ENCODE measurements around the gene CALM3.
A peak's percentile ranks its signal among the peaks of the same experiment; 100 is the strongest.
"Not testable (repeated sequence)": the region's sequence is repeated elsewhere in the genome, so short reads cannot be mapped to it uniquely, and the experiment has no call there.

CALM3 gene

GRCh38 chr19:46616631-46617322 lies 15.6 kb downstream of the CALM3 start:
- DNase-seq: peak; percentile 45

DNA sequence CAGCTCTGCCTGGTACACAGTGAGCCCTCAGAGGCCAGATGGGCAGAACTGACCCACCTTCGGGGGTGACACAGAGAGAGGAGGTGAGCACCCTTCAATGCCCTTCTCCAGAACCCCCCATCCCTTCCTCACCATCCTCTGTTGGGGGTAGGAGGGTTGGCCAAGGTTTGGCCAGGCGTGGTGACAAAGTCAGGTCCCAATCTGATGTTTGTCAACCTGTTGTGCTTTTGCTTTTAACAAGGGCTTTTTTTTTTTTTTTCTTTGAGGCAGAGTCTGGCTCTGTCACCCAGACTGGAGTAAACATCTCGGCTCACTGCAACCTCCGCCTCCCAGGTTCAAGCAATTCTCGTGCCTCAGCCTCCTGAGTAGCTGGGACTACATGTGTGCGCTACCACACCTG lies 16.5 kb downstream of the CALM3 start:
- no peak for DNase-seq

DNA sequence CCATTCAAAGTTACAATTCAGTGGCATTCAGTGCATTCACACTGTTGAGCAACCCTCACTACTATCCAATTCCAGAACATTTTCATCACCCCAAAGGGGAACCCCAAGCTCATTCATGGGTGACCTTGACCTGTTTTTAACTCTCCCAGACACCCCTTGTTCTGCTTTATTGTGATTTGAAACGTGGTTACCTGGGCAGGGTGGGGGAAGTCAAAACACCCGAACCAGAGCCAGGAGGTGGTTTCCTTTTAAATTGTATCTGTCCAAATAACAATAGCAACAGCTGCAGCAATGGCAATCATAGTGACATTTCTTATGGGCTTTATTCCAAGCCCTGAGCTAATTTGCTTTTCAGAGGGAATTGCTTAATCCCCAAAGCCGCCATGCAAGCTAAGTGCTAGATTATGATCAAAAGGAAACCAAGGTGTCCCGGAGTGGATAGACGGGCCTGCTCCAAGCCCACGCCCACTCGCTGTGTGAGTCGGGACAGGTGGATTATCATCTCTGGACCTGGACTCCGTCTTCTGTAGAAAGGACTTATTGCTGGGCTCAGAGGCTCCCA lies 17.6 kb downstream of the CALM3 start:
- peak; percentile 1 for DNase-seq

DNA sequence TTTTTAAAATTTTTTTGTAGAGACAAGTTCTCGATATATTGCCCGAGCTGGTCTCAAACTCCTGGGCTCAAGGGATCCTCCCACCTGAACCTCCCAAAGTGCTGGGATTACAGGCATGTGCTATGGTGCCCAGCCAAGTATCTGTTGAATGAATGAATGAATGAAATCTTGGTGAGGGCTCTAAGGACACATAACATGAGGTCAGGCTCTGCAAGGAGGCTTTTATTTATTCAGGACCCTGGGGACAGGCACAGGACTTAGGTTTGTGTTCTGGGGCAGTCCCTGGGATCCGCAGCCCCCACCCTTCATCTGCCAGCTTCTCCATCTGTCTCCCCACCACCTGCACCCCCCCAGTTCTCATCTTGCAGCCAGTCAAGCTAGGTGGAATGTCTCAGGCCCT lies 19.1 kb downstream of the CALM3 start:
- DNase-seq: no peak

- no peak for DNase-seq
Observed at GRCh38 chr19:46620716-46621115, 19.6 kb downstream of the CALM3 start.

GRCh38 chr19:46621191-46622117 lies 20.3 kb downstream of the CALM3 start:
- no peak for DNase-seq

DNA sequence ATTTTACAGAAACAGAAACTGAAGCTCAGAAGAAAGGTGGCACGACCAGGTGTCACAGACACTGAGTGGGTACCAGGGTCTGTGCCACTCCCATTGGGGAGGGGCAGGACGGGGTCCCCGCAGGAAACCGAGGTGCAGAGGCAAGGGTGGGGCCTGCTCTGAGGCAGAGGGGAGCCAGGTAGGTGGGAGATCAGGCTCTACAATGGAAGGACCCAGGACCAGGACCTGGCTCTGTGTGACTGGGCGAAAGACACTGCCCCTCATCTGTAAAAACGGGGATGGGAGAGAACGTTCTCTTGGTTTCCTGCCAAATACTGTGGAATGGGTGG lies 21.0 kb downstream of the CALM3 start:
- no peak for DNase-seq

DNA sequence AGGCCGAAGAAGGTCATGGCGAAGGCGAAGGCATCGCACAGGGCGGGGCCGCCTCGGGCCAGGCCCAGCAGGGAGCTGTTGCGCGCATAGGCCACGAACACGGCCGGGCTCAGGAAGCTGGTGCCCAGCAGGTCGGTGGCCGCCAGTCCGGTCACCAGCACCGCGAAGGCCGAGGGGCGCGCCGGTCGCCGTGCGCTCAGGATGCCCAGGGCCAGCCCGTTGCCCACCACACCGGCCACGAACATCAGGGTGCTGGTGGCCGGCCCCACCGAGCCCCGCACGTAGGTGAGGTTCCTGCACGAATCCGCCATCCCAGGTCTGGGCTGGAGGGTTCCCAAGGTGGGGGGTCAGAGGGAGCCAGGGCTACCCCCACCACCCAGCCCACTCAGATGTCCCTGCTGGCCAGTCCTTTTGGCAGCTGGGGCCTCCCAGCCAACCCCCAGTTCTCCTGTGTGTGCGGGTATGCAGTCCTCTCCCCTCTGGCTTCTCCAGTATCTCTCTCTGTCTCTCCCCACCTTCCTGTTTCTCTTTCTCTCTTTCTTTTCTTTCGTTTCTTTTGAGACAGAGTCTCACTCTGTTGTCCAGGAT lies 22.9 kb downstream of the CALM3 start:
- DNase-seq: no peak

DNA sequence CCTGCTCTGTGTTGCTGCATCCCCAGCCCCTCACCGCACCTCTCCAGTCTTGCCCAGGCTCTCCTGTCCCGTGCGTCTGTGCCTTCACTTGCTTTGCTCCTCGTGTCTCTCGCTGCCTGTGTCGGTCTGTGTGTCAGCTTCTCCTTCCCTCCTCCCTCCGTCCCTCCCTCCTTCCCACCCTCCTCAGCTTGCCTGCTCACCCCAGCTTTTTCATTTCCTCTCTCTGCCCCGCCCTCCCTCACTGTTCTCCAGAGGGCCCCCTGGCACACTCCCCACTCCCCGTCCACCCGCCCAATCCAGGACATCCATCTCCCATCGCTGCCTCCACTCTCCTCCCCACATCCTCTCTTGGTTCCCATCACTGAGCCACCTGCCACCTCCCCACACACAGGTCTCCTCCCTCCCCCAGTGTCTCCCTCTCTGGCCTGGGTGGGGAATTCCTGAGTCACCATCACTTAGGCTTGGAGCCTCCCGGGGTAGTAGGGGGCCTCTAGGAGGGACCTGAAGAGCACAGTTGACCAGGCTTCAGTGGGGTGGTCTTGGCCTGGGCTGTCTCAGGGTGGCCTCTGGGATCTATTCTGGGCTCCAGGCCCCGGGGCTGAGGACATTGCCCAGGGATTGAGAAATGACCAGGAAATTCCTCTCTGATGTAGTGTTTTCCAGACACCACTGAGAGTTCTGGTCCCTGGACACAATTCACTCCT lies 24.0 kb downstream of the CALM3 start, which contains the start of gene PTGIR:
Gene PTGIR (minus strand): TSS at position 132 of the 704 bp plus-strand sequence. CDS start 864 bp downstream, outside the sequence.
- DNase-seq: no peak

DNA sequence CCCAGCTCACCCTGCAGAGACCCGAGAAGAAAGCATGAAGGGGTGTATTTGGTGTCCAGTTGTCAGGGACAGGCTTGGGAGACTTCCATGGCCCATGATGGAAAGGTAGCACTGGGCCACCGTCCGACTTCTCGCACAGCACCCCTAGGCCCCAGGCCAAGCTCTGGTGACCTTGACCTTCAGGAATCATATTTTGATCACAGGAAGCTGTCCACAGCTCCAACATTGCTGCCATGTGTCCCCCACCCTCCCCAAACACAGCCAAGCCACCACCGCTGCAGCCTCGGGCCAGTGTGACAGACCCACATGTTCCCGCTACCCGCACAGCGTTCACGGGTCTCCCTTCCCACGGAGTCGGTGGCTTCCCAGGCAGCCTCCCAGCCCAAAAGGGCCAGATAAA lies 24.6 kb downstream of the CALM3 start:
- DNase-seq: no peak

GRCh38 chr19:46626446-46626845 lies 25.3 kb downstream of the CALM3 start:
- DNase-seq: no peak

DNA sequence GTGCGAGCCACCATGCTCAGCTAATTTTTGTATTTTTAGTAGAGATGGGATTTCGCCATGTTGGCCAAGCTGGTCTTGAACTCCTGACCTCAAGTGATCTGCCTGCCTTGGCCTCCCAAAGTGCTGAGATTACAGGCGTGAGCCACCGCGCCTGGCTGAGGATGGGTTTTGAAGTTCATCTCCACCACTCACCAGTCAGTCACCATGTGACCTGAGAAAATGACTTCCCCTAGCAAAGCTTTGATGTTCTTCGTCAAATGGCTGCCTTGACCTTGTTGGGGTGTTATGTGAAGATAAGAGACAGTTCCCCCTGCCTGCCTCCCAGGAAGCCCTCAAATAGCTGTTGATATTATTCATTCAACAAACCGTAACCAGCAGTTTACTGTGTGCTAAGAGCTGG lies 27.8 kb downstream of the CALM3 start:
- DNase-seq: not testable (repeated sequence)

- DNase-seq: no peak
Observed at GRCh38 chr19:46629546-46630025, 28.5 kb downstream of the CALM3 start.

DNA sequence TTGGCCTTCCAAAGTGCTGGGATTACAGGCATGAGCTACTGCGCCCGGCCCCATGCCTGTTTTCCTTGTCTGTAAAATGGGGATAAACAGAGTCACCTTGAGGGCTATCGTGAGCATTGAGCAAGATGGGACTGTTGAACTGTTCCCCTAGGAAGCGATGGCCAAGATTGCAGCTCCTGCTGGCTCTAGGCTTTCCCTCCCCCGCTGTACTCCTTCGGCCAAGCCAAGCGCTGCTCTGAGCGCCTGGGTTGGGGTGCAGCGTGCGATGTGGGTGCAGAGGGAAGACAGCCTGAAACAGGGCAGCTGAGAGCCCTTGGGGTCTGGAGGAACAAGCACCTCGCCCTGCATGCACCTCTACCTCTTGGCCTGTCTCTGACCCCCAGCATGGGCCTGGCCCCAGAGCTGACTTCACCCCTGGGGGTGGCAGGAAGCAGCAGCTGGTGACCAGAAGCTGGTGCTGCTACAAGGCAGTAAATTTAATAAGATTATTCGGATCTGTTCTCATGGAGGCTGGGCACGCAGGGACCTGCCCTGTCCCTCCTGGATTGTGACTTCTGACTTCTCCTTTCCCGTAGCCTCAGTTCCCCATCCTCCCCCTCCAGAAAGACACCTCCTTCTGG lies 29.6 kb downstream of the CALM3 start:
- DNase-seq: no peak

- no peak for DNase-seq
Observed at GRCh38 chr19:46631481-46631880, 30.4 kb downstream of the CALM3 start.

- DNase-seq: no peak
Observed at GRCh38 chr19:46633130-46633529, 32.0 kb downstream of the CALM3 start.

DNA sequence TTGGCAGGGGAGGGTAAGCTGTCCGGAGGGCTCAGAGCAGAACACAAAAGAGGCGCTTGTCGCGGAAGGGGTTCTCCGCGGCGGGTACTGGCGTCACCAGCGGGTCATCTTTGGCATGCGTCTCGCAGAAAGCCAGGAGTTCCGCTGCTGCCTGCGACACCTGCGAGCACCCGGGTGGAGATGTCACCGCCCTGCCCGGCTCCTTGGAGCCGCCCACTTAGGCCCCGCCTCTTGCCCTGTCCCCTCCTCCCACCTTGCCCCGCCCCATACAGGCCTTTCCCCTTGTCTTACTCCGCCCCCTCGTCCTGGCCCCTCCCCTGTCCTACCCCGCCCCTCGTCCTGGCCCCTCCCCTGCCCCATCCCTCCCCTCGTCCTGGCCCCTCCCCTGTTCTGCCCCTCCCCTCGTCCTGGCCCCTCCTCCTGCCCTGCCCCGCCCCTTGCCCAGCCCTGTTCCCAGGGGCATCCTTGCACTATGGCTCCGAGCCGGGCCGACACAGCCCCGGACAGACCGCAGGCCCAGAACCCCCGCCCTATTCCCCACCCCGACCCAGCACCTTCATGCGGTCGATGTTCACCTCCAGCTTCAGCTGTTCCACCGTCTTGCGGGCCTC lies 33.0 kb downstream of the CALM3 start:
- peak; percentile 61 for DNase-seq

DNA sequence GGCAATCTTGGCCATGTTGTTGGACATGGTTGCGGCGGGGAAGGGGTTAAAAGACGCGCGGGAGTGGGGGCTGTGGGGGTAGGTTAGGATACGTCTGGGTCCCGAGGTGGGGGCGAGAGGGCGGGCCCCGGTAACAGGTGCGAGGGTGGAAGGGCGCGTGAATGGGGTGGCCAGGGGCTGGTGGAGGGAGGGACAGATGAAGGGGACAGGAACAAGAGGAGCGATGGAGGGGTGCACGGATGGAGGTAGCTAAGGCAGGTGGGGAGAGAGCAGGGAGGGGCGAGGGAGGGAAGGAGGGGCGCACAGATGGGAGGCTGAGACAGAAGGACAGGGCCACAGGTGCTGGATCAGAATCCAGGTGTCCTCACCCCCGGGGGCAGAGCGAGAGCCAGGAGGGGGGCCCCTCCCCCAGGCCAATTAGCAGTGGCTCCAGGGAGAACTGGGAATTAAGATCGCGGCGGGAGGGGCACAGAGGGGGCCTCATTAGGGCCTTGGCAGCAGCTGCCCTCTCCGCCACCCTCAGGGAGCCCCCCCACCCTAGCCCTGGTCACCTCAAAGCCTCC lies 33.6 kb downstream of the CALM3 start:
- DNase-seq: peak; percentile 55

DNA sequence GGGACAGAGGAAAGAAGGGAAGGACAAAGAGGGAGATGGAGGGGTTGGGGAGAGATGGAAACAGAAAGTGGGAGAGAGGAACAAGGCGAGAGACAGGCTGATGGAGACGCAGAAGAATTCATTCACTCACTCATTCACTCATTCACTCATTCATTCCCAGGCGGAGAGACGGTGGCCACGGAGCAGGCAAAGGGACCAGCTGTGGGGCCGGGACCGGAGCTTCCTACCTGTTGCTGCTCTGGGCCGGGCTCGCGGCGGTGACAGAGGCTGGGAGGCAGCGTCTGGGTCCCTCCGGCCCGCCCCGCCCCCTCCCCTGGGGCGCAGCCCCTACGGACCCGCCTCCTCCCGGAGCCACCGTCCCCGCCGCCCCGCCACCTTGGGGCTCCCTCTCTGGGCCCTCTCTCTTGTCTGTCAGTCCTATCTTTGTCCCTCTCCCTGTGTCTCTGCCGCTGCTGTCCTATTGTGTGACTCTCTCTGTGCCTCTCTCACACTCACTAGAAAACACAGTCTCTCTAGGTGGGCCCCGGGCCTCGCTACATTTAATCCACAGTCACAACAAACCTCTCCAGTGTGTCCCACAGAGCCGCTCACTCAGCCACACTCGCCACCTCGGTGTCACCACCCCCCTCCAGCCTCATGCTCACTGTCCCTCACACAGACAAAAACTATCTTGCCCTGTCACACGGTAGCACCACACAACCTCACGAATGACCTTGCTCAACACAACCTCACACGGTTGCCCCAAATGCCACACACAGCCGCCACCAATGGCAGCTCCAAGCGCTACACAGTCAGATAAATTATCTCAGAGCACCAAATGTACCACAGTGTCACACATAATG lies 35.0 kb downstream of the CALM3 start, which contains the start of gene GNG8:
Gene GNG8 (minus strand): TSS at position 283 of the 842 bp plus-strand sequence. CDS start 1,520 bp downstream, outside the sequence.
- DNase-seq: peak; percentile 23

GRCh38 chr19:46637224-46637623 lies 36.1 kb downstream of the CALM3 start:
- DNase-seq: no peak

All from NCI-H345 (cell line).